HG03095 (cell line): ENCODE data around the gene ITGA11.

Experiments used
- ATAC-seq: cut with Tn5 transposase; IDR thresholded peaks from one replicate; pipeline ENCODE4 v1.9.1; 2021; ENCODE audit warnings: moderate library complexity; ENCODE audit not compliant: unreplicated experiment

ITGA11 gene

GRCh38 chr15:68379058-68379758, 52.8 kb downstream of the ITGA11 start:
- ATAC-seq: no peak

- no peak for ATAC-seq
Measured at GRCh38 chr15:68378595-68378994, 53.4 kb downstream of the ITGA11 start.

- no peak for ATAC-seq
Measured at GRCh38 chr15:68377766-68378165, 54.2 kb downstream of the ITGA11 start.

GRCh38 chr15:68376447-68377060, 55.4 kb downstream of the ITGA11 start:
- ATAC-seq: no peak

- ATAC-seq: no peak
Measured at GRCh38 chr15:68375716-68376220, 56.2 kb downstream of the ITGA11 start.

- no peak for ATAC-seq
Measured at GRCh38 chr15:68375191-68375631, 56.8 kb downstream of the ITGA11 start.

GRCh38 chr15:68374168-68374745, 57.7 kb downstream of the ITGA11 start:
- no peak for ATAC-seq

GRCh38 chr15:68373028-68373427, 58.9 kb downstream of the ITGA11 start:
- no peak for ATAC-seq

- no peak for ATAC-seq
Measured at GRCh38 chr15:68372291-68372811, 59.6 kb downstream of the ITGA11 start.

GRCh38 chr15:68371851-68372250, 60.1 kb downstream of the ITGA11 start:
- no peak for ATAC-seq

- ATAC-seq: no peak
Measured at GRCh38 chr15:68371160-68371559, 60.8 kb downstream of the ITGA11 start.

GRCh38 chr15:68370768-68371151, 61.2 kb downstream of the ITGA11 start:
- ATAC-seq: no peak

GRCh38 chr15:68369931-68370767, 61.8 kb downstream of the ITGA11 start:
- no peak for ATAC-seq

GRCh38 chr15:68368731-68369435, 63.1 kb downstream of the ITGA11 start:
- no peak for ATAC-seq

- no peak for ATAC-seq
Measured at GRCh38 chr15:68367992-68368391, 64.0 kb downstream of the ITGA11 start.

GRCh38 chr15:68367226-68367625, 64.7 kb downstream of the ITGA11 start:
- ATAC-seq: no peak

GRCh38 chr15:68366314-68366713, 65.6 kb downstream of the ITGA11 start:
- no peak for ATAC-seq

- ATAC-seq: no peak
Measured at GRCh38 chr15:68365770-68366169, 66.2 kb downstream of the ITGA11 start.

- ATAC-seq: no peak
Measured at GRCh38 chr15:68365140-68365745, 66.7 kb downstream of the ITGA11 start.

- ATAC-seq: no peak
Measured at GRCh38 chr15:68364660-68365035, 67.3 kb downstream of the ITGA11 start.
